ENCODE measurements around the gene SNRNP48. TPM values are rescaled to one million over a fixed set of nuclear protein-coding genes. Genes with fewer than 3 reads are reported as not detected.

The SNRNP48 gene
- total RNA-seq, 1 donor from 2014 or later = 13.4 TPM

- intact Hi-C loops (cut with DNase I) = no loop called here
- no peak for DNase-seq (ENCODE audit: low spot score)
Measured at GRCh38 chr6:7632501-7633290, 42.7 kb downstream of the SNRNP48 start.

GRCh38 chr6:7633361-7633760 is 43.4 kb downstream of the SNRNP48 start:
- intact Hi-C loops (cut with DNase I) = no loop called here
- no peak for DNase-seq (ENCODE audit: low spot score)

DNA sequence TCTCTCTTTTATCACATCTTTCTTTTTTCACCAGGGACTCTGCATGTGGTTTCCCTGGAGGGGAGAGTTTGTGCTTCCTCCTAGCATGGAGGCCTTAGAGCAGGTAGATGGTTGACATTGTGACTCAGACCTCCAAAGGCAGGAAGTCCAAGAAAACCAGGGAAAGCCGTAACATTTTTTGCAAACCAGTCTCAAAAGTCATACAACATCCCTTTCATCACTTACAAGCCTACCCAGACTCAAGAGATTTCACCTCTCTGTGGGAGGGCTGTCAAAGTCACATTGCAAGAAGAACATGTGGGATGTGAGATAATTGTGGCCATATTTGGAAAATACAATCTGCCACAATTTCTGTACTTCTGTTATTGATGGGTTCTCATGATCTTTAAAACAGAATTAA is 46.2 kb downstream of the SNRNP48 start:
- intact Hi-C loops (cut with DNase I) = no loop called here
- no peak for DNase-seq (ENCODE audit: low spot score)

DNA sequence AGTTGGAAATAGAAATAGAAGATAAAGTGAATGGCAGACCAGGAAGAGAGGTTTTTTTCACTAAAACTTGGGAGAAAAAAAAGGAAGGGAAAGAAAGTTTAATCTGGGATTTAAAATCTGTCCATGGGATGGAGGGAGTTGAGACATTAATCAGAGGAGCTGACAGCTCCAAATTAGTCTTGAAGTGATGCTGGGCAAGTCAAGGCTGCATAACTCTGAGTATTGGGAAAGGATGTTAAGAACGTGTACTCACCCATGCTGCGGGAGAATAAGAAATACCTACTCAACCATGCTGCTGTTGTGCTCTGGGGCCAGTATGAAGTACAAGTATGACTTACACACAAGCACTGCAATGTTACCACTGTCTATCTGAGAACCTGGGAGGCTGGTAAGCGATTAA is 47.5 kb downstream of the SNRNP48 start:
- no peak for DNase-seq (ENCODE audit: low spot score)
- intact Hi-C loops (cut with DNase I) = no loop called here

- intact Hi-C loops (cut with DNase I) = no loop called here
- no peak for DNase-seq (ENCODE audit: low spot score)
Measured at GRCh38 chr6:7639427-7639826, 49.4 kb downstream of the SNRNP48 start.

DNA sequence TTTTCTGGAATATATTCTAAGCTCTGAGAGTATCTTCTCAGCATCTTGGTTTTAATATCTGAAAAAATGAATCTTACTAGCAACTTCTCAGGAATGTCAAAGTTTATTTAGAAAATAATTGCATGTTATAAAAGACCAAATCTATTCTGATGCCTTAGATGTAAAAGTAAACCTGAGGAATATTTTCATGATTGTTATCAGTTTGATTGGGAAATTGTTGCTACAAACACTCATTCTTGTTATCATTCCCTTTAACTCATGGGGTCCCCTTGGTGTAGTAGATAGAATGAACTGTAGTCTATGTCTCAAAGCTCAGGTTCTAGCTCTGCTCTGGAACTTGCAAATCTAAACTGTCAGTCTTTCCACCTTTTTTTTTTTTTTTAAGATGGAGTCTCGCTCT is 50.0 kb downstream of the SNRNP48 start:
- DNase-seq (ENCODE audit: low spot score) = no peak
- intact Hi-C loops (cut with DNase I) = no loop called here

GRCh38 chr6:7640607-7641577 is 50.9 kb downstream of the SNRNP48 start:
- intact Hi-C loops (cut with DNase I) = no loop called here
- no peak for DNase-seq (ENCODE audit: low spot score)

- intact Hi-C loops (cut with DNase I) = no loop called here
- DNase-seq (ENCODE audit: low spot score) = no peak
Measured at GRCh38 chr6:7642791-7643190, 52.8 kb downstream of the SNRNP48 start.

- intact Hi-C loops (cut with DNase I) = no loop called here
- no peak for DNase-seq (ENCODE audit: low spot score)
Measured at GRCh38 chr6:7644417-7644816, 54.4 kb downstream of the SNRNP48 start.

- intact Hi-C loops (cut with DNase I) = no loop called here
- no peak for DNase-seq (ENCODE audit: low spot score)
Measured at GRCh38 chr6:7646394-7646793, 56.4 kb downstream of the SNRNP48 start.

DNA sequence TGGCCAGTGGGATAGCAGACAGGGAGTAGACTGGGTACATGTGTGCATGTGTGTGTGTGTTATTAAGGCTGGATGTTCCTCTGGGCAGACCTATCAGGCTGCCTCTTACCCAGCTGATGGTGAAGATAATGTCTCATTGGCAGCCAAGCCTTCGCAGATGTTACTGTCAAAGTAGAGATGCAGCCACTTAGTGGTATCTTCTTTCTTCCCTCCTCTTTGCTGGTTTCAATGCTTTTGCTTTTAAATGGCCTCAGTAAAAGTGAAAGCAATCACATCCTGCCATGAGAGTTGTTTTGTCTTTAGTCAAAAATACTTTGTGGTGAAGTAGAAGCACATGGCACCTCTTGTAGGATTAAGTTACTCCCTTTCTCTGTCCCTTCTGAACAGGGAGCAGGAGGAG is 57.5 kb downstream of the SNRNP48 start:
- intact Hi-C loops (cut with DNase I) = no loop called here
- no peak for DNase-seq (ENCODE audit: low spot score)

- intact Hi-C loops (cut with DNase I) = no loop called here
Measured at GRCh38 chr6:7649037-7649810, 59.2 kb downstream of the SNRNP48 start.

DNA sequence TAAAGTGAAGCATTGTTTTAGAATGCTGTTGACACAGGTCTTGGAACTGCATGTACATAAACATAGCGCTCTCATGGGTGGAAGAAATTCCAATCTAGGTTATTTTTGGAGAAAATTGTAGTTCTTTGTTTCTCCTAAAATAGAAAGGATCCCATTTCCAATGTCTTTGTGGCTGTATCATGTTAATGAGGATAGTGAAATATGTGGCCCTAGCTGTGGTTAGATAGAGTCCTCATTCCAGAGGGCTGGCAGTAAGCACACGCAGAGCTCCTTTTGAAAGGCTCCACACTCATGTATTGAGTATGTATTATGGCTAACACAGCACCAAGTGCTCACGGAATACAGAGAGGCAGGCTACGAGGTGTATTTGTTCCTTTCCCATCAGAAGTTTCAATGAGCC is 60.9 kb downstream of the SNRNP48 start:
- no peak for DNase-seq (ENCODE audit: low spot score)
- intact Hi-C loops (cut with DNase I) = no loop called here

More at GRCh38 chr6:7649037-7649810, 59.2 kb downstream of the SNRNP48 start:
- no peak for DNase-seq (ENCODE audit: low spot score)

- intact Hi-C loops (cut with DNase I) = no loop called here
- no peak for DNase-seq (ENCODE audit: low spot score)
Measured at GRCh38 chr6:7652957-7653356, 63.0 kb downstream of the SNRNP48 start.

- DNase-seq (ENCODE audit: low spot score) = no peak
- intact Hi-C loops (cut with DNase I) = no loop called here
Measured at GRCh38 chr6:7656355-7656754, 66.4 kb downstream of the SNRNP48 start.

DNA sequence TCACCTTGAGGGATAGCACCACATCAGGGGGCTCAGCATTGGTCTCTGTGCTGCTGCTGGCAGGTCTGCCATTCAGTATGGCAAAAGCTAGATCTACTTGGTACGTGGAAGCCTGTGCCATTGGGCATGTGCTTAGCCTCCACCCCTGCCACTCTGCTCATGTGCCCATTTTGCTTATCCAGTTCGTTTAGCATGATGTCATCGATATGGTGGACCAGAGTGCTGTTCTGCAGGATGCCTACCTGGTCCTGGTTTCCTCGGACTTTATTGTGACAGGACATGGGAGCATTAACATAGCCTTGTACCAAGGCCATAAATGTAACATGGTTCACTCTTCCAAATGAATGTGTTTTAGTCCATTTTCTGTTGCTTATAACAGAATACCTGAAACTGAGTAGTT is 68.5 kb downstream of the SNRNP48 start:
- intact Hi-C loops (cut with DNase I) = no loop called here
- no peak for DNase-seq (ENCODE audit: low spot score)

DNA sequence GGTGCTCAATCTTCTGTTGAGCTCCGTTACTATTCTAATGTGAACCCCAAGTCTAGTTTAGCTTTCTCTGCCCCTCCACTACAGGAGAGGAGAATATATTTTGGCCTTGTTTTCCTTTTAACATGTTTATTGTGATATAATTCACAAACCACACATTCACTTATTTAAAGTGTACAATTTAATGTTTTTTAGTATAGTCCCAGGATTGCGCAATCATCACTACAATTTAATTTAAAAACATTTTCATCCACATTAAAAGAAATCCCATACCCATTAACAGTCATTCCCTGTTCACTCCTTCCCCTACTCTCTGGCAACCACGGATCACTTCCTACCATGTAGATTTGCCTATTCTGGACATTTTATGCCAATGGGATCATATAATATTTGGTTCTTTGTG is 71.4 kb downstream of the SNRNP48 start:
- intact Hi-C loops (cut with DNase I) = no loop called here
- no peak for DNase-seq (ENCODE audit: low spot score)

Data from cardiac septum (tissue), 1 donor.